ENCODE results near the gene FAM9A.

DNA sequence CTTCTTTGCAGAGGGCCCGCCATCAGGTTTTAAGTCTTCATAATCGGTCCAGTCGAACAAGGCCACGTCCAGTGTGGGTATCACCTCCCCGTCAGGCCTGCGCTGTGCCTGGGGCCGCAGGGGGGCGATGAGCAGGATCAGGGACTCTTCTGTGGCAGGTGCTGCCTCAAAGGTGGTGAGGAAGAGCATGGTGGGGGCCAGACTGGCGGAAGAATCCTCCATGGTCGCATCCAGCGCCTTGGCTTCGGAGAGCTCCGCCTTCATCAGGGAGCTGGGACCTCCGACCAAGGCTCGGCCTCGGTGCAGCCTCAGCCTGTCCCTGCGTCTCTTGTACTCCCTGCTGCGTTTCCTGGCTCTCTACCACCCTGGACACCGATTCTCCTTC is 17.5 kb downstream of the FAM9A start:
- no peak for TF ChIP-seq EZH2 (IDR thresholded peaks at IDR 0.05; ENCODE audit: low read length, unreplicated experiment)
- TF ChIP-seq, protein P1, sequence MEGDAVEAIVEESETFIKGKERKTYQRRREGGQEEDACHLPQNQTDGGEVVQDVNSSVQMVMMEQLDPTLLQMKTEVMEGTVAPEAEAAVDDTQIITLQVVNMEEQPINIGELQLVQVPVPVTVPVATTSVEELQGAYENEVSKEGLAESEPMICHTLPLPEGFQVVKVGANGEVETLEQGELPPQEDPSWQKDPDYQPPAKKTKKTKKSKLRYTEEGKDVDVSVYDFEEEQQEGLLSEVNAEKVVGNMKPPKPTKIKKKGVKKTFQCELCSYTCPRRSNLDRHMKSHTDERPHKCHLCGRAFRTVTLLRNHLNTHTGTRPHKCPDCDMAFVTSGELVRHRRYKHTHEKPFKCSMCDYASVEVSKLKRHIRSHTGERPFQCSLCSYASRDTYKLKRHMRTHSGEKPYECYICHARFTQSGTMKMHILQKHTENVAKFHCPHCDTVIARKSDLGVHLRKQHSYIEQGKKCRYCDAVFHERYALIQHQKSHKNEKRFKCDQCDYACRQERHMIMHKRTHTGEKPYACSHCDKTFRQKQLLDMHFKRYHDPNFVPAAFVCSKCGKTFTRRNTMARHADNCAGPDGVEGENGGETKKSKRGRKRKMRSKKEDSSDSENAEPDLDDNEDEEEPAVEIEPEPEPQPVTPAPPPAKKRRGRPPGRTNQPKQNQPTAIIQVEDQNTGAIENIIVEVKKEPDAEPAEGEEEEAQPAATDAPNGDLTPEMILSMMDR (conservative IDR thresholded peaks at IDR 0.05; ENCODE audit: low read depth, low read length): no peak

Data from PC-3 (cell line).